CD4-positive, alpha-beta memory T cell (primary cell): Measurements from ENCODE around the gene NAV3. TPM values are rescaled to one million over a fixed set of nuclear protein-coding genes. Genes with fewer than 3 reads are reported as not detected.

Experiments used
- CTCF ChIA-PET: fragments of 350-600 bp; sonication (Branson Sonifier 250); formaldehyde crosslinking; loops from one replicate; lab custom pipeline; 2021; ENCODE audit warnings: inconsistent platforms; ENCODE audit not compliant: partially characterized antibody; lab: Charles Lee
- POLR2A ChIA-PET: fragments of 350-600 bp; sonication (Branson Sonifier 250); formaldehyde crosslinking; loops from one replicate; lab custom pipeline; 2021; ENCODE audit not compliant: partially characterized antibody; lab: Charles Lee
- DNase-seq, 5 donors: peaks; one replicate each; pipeline versions ENCODE4 v3.0.0 to v3.0.0-alpha.2; 2020 to 2022; ENCODE audit warnings: mixed read lengths in 1 of 5
- H3K27ac ChIP-seq: one replicate; pipeline ENCODE4 v1.7.0; 2013; ENCODE audit warnings: low read depth, low read length
- H3K27me3 ChIP-seq: 2 replicates; pipeline ENCODE4 v1.7.0; 2013; ENCODE audit warnings: mild to moderate bottlenecking, low read length, moderate library complexity; ENCODE audit not compliant: insufficient read depth
- H3K36me3 ChIP-seq: 2 replicates; pipeline ENCODE4 v1.7.0; 2013; ENCODE audit warnings: mild to moderate bottlenecking, low read length, moderate library complexity; ENCODE audit not compliant: insufficient read depth
- H3K4me1 ChIP-seq: 2 replicates; pipeline ENCODE4 v1.7.0; 2013; ENCODE audit warnings: mild to moderate bottlenecking, low read length, moderate library complexity; ENCODE audit not compliant: insufficient read depth
- H3K4me3 ChIP-seq, 2 donors: one replicate each; pipeline ENCODE4 v1.7.0; 2013; ENCODE audit warnings: low read length in 2 of 2, mild to moderate bottlenecking in 1 of 2
- H3K9me3 ChIP-seq, 2 donors: one replicate each; pipeline ENCODE4 v1.7.0; 2013; ENCODE audit warnings: low read length in 2 of 2, control low read depth in 1 of 2; ENCODE audit not compliant: control insufficient read depth in 1 of 2
- H3K27ac Mint-ChIP-seq, 7 donors: one replicate each; pipeline ENCODE4 v1.8.0; 2020 to 2021; ENCODE audit warnings: mixed read lengths in 7 of 7, mild to moderate bottlenecking in 6 of 7, inconsistent platforms in 3 of 7, moderate library complexity in 3 of 7
- H3K27me3 Mint-ChIP-seq, 2 donors: one replicate each; pipeline ENCODE4 v1.8.0; 2020 to 2021; ENCODE audit warnings: mixed read lengths in 2 of 2
- H3K36me3 Mint-ChIP-seq, 2 donors: one replicate each; pipeline ENCODE4 v1.8.0; 2020 to 2021; ENCODE audit warnings: mixed read lengths in 2 of 2, inconsistent platforms in 1 of 2, mild to moderate bottlenecking in 1 of 2
- H3K4me1 Mint-ChIP-seq, 4 donors: one replicate each; pipeline ENCODE4 v1.8.0; 2020 to 2021; ENCODE audit warnings: mixed read lengths in 4 of 4, mild to moderate bottlenecking in 1 of 4
- H3K4me3 Mint-ChIP-seq, 8 donors: one replicate each; pipeline ENCODE4 v1.8.0; 2020 to 2021; ENCODE audit warnings: mixed read lengths in 8 of 8, mild to moderate bottlenecking in 7 of 8, moderate library complexity in 6 of 8, inconsistent platforms in 3 of 8
- H3K9me3 Mint-ChIP-seq, 8 donors: one replicate each; pipeline ENCODE4 v1.8.0; 2020 to 2021; ENCODE audit warnings: mixed read lengths in 8 of 8, mild to moderate bottlenecking in 5 of 8, inconsistent platforms in 3 of 8, moderate library complexity in 1 of 8
- intact Hi-C: fragments of 100-400 bp; cut with micrococcal nuclease; formaldehyde crosslinking; loops from one replicate; pipeline ENCODE4 v1.15.1; 2023
- polyA plus RNA-seq, 2 donors: library from polyadenylated mRNA; unstranded; fragments of 300-500 nt; fragmentation: Illumina TruSeq; gene quantifications; one replicate each; pipeline ENCODE4 v1.2.3, GENCODE V29; 2021
- total RNA-seq, 2 experiments: library from RNA; stranded (reverse); gene quantifications; one replicate each; pipeline ENCODE4 v1.2.3, GENCODE V29; 2021

The NAV3 gene
- total and polyA plus RNA-seq, 4 experiments from 2014 or later, result not detected

DNA sequence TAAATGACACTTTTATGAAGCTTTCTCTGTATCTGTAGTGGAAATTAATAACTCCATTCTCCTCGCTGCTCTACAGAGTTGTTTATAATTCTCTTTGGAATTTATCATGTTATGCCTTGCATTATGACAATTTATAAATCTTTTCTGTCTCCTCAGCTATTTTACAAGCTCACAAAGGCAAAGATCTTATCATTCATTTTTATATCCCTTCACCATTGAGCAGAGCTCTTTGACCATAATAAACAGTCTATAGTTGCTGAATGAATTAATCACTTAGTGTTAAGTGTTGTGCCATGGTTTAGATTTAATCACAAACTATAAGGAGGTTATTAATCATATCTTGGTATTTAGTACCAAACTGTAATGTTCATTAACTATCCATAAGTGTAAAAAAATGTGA is 126.4 kb downstream of the NAV3 start:
- CTCF ChIA-PET, result no interaction called here
- Mint-ChIP-seq H3K9me3 (peaks cover 0 to 11% (median 3%) of the 10 kb centered on the region in 8 donors), H3K27me3 (no peaks in the 10 kb centered on the region), H3K4me1 (no peaks in the 10 kb centered on the region), H3K4me3 (no peak overlapping the region), H3K36me3 (no peaks in the 10 kb centered on the region), H3K27ac (no peak overlapping the region)
- no peak overlapping the region for H3K4me3 ChIP-seq
- no peak for DNase-seq
- H3K4me1 ChIP-seq, result no peaks in the 10 kb centered on the region
- POLR2A ChIA-PET, result no interaction called here
- no peaks in the 10 kb centered on the region for H3K9me3 ChIP-seq
- no peaks in the 10 kb centered on the region for H3K27me3 ChIP-seq
- H3K36me3 ChIP-seq, result no peaks in the 10 kb centered on the region
- intact Hi-C loops, result no loop called here
- H3K27ac ChIP-seq, result no peak overlapping the region

DNA sequence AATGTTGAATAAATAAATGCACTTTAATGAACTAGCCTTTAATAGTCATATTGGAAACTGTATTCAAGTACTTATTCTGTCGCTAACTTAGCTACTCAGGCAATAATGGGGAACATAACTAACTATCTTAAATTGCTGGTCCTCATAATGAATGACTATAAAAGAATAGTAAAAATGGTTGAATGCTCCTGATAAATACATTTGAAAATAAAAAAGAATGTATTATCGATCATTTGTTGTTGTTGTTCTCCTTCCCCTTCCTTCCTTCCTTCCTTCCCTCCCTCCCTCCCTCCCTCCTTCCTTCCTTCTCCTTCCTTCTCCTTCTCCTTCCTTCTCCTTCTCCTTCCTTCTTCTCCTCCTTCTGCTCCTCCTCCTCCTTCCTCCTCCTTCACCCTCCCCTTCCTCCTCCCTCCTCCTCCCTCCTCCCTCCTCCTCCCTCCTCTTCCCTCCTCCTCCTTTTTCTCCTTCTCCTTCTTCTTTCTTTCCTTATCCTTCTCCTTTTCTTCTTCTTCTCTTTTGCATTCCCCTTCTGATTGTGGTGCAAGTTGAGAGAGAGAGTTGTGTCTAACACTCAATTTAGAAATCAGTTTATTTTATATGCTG is 133.0 kb downstream of the NAV3 start:
- intact Hi-C loops, result no loop called here
- ChIA-PET CTCF (no interaction called here), POLR2A (no interaction called here)
- Histone ChIP-seq H3K9me3 (no peaks in the 10 kb centered on the region), H3K27me3 (no peaks in the 10 kb centered on the region), H3K4me3 (no peak overlapping the region), H3K27ac (no peak overlapping the region), H3K4me1 (no peaks in the 10 kb centered on the region), H3K36me3 (no peaks in the 10 kb centered on the region)
- H3K4me3 Mint-ChIP-seq, result no peak overlapping the region
- no peak overlapping the region for H3K27ac Mint-ChIP-seq
- DNase-seq, result no peak
- H3K9me3 Mint-ChIP-seq, result peaks cover 0 to 8% (median 0%) of the 10 kb centered on the region in 8 donors
- H3K27me3 Mint-ChIP-seq, result no peaks in the 10 kb centered on the region
- H3K36me3 Mint-ChIP-seq, result no peaks in the 10 kb centered on the region
- no peaks in the 10 kb centered on the region for H3K4me1 Mint-ChIP-seq

DNA sequence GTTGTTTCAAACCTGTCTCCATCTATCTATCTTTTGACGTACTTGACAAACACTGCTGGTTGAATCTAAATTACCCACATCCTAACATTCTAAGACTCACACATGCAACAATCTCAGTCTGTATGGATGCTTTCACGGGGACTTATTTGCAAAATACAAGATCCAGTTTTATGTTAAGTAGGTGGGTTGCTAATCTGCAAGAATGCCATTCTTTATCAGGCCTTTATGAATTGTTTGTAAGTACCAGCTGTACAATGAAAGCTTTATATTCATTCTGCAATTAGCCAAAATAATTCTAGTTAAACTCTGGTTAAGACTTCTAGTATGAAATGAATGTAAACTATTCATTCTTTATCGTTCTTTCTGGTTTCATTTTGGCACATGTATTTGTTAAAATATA is 135.1 kb downstream of the NAV3 start:
- Mint-ChIP-seq H3K27ac (no peak overlapping the region), H3K4me1 (no peaks in the 10 kb centered on the region), H3K4me3 (no peak overlapping the region), H3K9me3 (peaks cover 0 to 8% (median under 1%) of the 10 kb centered on the region in 8 donors), H3K27me3 (no peaks in the 10 kb centered on the region), H3K36me3 (no peaks in the 10 kb centered on the region)
- no peaks in the 10 kb centered on the region for H3K27me3 ChIP-seq
- H3K36me3 ChIP-seq, result no peaks in the 10 kb centered on the region
- CTCF ChIA-PET, result no interaction called here
- POLR2A ChIA-PET, result no interaction called here
- DNase-seq, result no peak
- no peak overlapping the region for H3K4me3 ChIP-seq
- no peak overlapping the region for H3K27ac ChIP-seq
- no peaks in the 10 kb centered on the region for H3K9me3 ChIP-seq
- intact Hi-C loops, result no loop called here
- no peaks in the 10 kb centered on the region for H3K4me1 ChIP-seq

DNA sequence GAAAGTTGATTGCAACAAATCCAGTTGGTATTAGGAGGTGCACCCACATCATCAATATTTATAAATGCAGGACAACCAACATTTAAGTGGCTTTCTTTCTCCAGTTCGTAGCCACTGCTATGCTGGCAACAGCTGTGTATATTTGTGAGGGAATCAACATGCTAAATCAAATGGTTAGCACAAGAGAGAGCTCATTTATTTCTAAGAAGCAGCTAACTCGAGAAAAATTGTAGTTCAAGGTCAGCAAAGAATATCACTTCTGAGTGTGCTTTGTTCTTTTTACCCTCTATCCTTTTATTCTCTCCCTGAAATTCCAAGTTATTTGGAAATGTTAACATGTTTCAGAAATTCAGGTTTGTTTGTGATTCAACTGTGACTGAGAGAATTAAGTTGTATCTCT is 137.3 kb downstream of the NAV3 start:
- H3K27ac Mint-ChIP-seq, result no peak overlapping the region
- H3K4me1 Mint-ChIP-seq, result no peaks in the 10 kb centered on the region
- H3K27ac ChIP-seq, result no peak overlapping the region
- no peak overlapping the region for H3K4me3 ChIP-seq
- no peaks in the 10 kb centered on the region for H3K27me3 ChIP-seq
- H3K4me1 ChIP-seq, result no peaks in the 10 kb centered on the region
- ChIA-PET CTCF (no interaction called here), POLR2A (no interaction called here)
- intact Hi-C loops, result no loop called here
- no peaks in the 10 kb centered on the region for H3K36me3 Mint-ChIP-seq
- H3K27me3 Mint-ChIP-seq, result no peaks in the 10 kb centered on the region
- no peaks in the 10 kb centered on the region for H3K36me3 ChIP-seq
- peaks cover 0 to 2% (median 0%) of the 10 kb centered on the region in 8 donors for H3K9me3 Mint-ChIP-seq
- DNase-seq, result no peak
- H3K9me3 ChIP-seq, result no peaks in the 10 kb centered on the region
- H3K4me3 Mint-ChIP-seq, result no peak overlapping the region

DNA sequence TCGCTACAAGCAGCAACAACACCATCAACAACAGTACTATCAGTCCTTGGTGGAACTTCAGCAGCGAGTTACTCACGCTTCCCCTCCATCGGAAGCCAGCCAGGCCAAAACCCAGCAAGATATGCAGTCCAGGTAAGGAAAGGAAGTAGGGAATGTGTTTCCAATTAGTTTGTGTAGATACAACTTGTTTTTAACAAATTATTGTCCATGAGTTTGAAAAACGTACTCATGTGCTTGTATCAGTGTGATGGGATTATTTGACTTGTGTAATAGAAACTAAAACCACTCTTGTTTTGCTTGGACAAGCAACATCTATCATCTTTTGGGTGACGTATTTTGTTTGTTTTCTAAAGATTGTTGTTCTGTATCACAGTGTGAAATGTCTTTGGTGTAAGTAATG is 137.9 kb downstream of the NAV3 start:
- no peaks in the 10 kb centered on the region for H3K9me3 ChIP-seq
- Mint-ChIP-seq H3K9me3 (peaks cover 0 to 2% (median 0%) of the 10 kb centered on the region in 8 donors), H3K27ac (no peak overlapping the region), H3K4me3 (no peak overlapping the region), H3K36me3 (no peaks in the 10 kb centered on the region), H3K27me3 (no peaks in the 10 kb centered on the region), H3K4me1 (no peaks in the 10 kb centered on the region)
- POLR2A ChIA-PET, result no interaction called here
- H3K4me1 ChIP-seq, result no peaks in the 10 kb centered on the region
- H3K27ac ChIP-seq, result no peak overlapping the region
- H3K4me3 ChIP-seq, result no peak overlapping the region
- CTCF ChIA-PET, result no interaction called here
- intact Hi-C loops, result no loop called here
- DNase-seq, result no peak
- H3K36me3 ChIP-seq, result no peaks in the 10 kb centered on the region
- no peaks in the 10 kb centered on the region for H3K27me3 ChIP-seq

DNA sequence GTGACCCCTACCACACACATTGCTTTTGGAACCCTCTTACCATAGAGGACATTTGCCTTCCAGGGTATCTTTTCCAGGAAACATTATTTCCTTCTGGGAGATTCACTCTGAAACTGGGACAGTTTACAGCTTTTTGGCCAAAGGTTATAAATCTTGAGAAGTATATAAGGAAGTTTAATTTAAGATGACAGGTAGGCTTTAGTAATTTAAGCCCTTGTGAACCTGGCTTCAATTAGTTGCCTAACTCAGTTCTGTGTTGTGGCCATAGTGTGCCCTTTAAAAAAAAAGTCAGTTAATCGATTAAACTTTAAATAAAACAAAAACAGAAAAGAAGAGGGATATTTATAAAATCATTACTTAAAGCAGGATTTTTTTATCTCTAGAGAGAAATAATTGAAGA is 142.9 kb downstream of the NAV3 start:
- POLR2A ChIA-PET, result no interaction called here

DNA sequence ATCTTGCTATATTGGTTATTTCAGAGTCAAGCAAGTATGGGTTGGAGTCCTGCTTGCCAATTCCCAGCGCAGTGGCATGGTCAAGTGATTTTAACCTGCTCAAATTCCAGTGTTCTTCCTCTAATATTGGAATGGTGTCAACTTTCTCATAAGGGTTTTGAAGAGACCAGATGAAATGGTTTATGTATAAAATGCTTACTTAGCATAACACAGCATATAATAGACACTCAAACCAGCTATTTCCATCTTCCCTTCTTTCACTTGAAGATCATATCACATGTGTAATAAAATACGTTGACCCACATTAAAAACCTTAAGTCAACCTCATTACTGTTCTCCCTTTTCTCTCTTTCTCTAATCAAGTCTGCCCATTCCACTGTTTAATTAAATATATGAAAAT is 144.0 kb downstream of the NAV3 start:
- H3K4me1 ChIP-seq, result no peaks in the 10 kb centered on the region
- no peak overlapping the region for H3K27ac Mint-ChIP-seq
- ChIA-PET POLR2A (no interaction called here), CTCF (no interaction called here)
- H3K9me3 Mint-ChIP-seq, result peaks cover 0 to 12% (median 4%) of the 10 kb centered on the region in 8 donors
- H3K4me1 Mint-ChIP-seq, result no peaks in the 10 kb centered on the region
- intact Hi-C loops, result no loop called here
- no peaks in the 10 kb centered on the region for H3K36me3 ChIP-seq
- H3K27ac ChIP-seq, result no peak overlapping the region
- no peak overlapping the region for H3K4me3 ChIP-seq
- no peaks in the 10 kb centered on the region for H3K27me3 Mint-ChIP-seq
- H3K27me3 ChIP-seq, result no peaks in the 10 kb centered on the region
- no peaks in the 10 kb centered on the region for H3K9me3 ChIP-seq
- H3K4me3 Mint-ChIP-seq, result no peak overlapping the region
- no peaks in the 10 kb centered on the region for H3K36me3 Mint-ChIP-seq
- DNase-seq, result no peak

More for the DNA sequence above, 142.9 kb downstream of the NAV3 start:
- Mint-ChIP-seq H3K4me3 (no peak overlapping the region), H3K27me3 (no peaks in the 10 kb centered on the region), H3K4me1 (no peaks in the 10 kb centered on the region), H3K36me3 (no peaks in the 10 kb centered on the region), H3K27ac (no peak overlapping the region), H3K9me3 (peaks cover 0 to 10% (median 4%) of the 10 kb centered on the region in 8 donors)
- Histone ChIP-seq H3K36me3 (no peaks in the 10 kb centered on the region), H3K4me1 (no peaks in the 10 kb centered on the region), H3K4me3 (no peak overlapping the region), H3K27ac (no peak overlapping the region), H3K9me3 (no peaks in the 10 kb centered on the region), H3K27me3 (no peaks in the 10 kb centered on the region)
- intact Hi-C loops, result no loop called here
- CTCF ChIA-PET, result no interaction called here
- DNase-seq, result no peak
